Activated CD4-positive, alpha-beta T cell treated with anti-CD3 and anti-CD28 coated beads for 1 hour (primary cell): ENCODE results near the gene BCL7B.
"Not testable (repeated sequence)": the region's sequence is repeated elsewhere in the genome, so short reads cannot be mapped to it uniquely, and the experiment has no call there.

Source experiments
- DNase-seq: peaks from one replicate; pipeline ENCODE4 v3.0.0-alpha.2; 2020

Gene BCL7B

GRCh38 chr7:73532224-73532623 lies 25.3 kb downstream of the BCL7B start:
- DNase-seq, result no peak

DNA sequence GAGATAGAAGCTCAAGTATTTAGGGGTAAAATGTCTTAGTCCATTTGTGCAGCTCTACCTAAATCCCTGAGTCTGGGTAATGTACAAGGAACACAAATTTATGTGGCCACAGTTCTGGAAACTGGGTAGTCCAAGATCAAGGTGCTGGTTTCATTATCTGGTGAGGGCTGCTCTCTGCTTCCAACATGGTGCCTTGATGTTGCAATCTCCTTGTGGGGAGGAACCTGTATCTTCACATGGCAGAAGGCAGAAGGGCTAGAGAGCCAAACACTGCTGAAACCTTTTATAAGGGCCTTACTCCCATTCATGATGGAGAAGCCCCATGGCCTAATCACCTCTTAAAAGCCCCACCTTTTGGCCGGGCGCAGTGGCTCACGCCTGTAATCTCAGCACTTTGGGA lies 26.7 kb downstream of the BCL7B start:
- DNase-seq, result no peak

DNA sequence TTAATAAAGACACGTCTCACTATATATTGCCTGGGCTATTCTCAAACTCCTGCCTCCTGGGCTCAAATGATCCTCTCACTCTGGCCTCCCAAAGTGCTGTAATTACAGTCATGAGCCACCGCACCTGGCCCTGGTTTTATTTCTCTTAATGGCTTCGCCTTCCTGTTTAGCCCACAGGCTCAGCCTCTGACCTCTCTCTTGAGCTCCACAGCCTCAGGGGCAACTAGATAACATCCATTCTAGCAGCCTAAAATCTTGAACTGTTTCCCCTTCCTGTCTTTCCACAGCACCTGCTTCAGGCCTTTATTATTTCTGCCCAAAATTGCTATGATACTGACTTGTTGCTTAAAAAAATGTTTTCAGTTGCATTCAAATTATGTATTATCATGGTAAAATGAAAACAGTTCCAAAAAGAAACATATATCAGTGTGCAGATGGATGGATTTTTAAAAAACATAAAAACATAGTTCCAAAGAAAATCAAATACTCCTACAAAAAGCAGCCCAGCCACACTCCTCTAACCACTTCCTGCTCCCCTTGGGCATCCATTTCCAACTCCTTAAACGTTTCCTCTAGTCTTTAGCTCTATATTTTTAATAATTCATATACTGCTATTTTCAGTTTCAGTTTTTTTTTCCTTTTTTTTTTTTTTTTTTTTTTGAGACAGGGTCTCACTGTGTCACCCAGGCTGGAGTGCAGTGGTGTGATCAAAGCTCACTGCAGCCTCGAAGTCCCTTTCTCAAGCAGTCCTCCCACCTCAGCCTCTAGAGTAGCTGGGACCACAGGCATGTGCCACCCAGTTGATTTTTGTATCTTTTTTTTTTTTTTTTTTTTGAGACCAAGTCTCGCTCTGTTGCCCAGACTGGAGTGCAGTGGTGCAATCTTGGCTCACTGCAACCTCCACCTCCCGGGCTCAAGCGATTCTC lies 30.3 kb downstream of the BCL7B start:
- DNase-seq, result no peak

DNA sequence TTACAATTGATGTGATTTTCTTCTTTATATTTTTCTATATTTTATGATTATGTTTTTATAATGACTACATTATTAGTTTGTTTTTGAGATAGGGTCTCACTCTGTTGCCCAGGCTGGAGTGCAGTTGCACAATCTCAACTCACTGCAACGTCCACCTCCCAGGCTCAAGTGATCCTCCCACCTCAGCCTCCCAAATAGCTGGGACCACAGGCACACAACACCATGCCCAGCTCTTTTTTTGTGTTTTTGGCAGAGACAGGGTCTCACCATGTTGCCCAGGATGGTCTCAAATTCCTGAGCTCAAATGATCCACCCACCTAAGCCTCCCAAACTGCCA lies 31.4 kb downstream of the BCL7B start:
- not testable (repeated sequence) for DNase-seq

GRCh38 chr7:73522105-73522872 lies 35.2 kb downstream of the BCL7B start, which contains the start of gene BAZ1B:
Gene BAZ1B (minus strand): TSS chr7:73522293. CDS start chr7:73521933, 360 bp downstream.
- peak; percentile 93 for DNase-seq

DNA sequence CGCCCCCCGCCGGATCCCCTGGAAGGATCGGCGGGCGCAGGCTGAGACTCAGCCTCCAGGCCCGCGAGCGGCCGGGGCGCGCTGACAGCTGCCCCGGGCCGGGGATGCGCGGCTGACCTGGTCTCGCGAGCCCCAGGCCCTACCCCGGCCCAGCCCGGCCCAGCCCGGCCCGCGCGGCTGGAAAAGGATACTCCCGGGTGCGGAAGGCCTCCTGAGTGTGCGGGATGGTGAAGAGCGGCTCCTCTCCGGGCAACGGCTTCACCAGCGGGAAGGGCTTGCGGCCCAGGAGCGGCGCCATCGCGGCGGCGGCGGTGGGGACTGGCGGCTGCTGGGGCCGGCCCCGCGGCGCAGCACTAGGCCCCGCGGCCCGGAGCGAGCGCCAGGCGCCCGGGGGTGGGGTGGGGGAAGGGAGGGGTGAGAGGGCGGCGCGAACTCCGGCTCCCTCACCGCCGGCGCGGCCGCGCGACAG lies 35.8 kb downstream of the BCL7B start:
- no peak for DNase-seq

DNA sequence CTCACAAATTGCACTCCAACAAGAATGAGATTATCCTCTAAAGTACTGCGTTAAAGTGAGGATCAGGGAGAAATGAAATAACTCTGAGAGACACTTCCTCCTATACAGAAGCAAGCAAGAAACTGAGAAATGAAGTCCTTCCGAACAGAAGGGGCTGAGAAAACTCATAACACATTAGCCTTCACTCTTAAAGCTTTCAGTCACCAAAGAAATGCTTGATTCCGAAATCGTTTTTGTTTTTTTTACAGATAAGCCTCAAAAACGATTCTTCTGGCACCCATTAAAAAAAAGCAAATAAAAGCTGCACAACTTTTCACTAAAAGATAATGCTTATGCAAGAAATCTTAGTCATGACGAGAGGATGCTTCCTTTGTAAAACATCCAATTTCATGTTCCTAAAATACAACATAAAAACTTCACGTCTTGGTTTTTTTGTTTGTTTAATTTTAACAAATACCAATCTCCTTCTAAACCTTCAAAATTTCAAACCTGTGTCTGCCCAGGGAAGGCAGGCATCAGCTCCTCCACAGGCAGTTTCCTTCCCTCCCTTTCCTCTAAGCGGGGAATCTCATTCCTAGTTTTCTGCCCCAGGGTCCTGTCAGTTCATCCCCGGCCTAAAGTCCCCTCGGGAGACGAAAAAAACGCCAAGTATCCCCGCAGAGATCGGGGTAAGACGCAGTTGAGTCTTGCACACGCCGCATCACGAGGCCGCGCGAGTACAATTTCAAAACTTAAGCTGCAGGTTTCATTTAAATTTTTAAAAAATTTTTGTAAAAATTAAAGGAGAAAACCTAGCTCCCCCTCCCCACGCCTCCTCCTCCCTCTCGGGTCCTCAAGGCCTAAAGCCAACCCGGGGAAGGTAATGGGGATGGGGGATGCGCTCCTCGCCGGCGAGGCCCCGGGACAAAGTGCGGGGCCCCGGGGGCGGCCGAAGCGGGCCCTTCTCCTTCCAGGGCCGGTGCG lies 36.5 kb downstream of the BCL7B start:
- no peak for DNase-seq

GRCh38 chr7:73519867-73520672 lies 37.4 kb downstream of the BCL7B start:
- DNase-seq, result no peak

GRCh38 chr7:73518470-73518869 lies 39.0 kb downstream of the BCL7B start:
- no peak for DNase-seq

- no peak for DNase-seq
Observed at GRCh38 chr7:73517241-73517995, 40.1 kb downstream of the BCL7B start.

DNA sequence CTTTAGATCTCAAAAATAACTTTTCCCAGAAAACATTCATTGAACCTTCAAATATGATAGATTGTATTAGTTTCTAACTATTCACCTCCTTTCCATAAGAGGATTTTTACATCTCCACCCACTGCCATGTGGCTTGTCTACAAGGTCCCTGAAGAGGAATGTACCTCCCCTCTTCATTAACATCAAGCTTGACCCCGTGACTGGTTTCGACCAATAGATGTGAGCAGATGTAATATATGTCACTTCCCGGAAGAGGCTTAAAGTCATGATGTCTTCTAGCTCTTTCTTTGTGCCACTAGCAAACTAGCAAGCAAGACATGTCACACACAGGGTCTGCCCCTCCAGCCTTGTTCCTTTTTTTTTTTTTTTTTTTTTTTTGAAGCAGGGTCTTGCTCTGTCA lies 42.3 kb downstream of the BCL7B start:
- no peak for DNase-seq

- no peak for DNase-seq
Observed at GRCh38 chr7:73512018-73512780, 45.3 kb downstream of the BCL7B start.

DNA sequence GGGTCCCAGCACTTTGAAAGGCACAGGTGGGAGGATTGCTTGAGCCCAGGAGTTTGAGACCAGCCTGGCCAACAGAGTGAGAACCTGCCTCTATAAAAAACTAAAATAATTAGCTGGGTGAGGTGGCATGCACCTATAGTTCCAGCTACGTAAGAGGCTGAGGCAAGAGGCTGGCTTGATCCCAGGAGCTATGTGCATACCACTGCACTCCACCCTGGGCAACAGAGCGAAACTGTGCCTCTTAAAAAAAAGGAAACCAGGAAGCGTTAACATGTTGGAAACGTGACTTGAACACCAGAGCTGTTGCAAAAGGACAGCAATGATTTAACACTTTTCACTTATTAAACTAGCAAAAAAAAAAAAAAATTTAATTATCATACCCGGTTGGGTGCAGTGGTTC lies 48.0 kb downstream of the BCL7B start:
- no peak for DNase-seq

DNA sequence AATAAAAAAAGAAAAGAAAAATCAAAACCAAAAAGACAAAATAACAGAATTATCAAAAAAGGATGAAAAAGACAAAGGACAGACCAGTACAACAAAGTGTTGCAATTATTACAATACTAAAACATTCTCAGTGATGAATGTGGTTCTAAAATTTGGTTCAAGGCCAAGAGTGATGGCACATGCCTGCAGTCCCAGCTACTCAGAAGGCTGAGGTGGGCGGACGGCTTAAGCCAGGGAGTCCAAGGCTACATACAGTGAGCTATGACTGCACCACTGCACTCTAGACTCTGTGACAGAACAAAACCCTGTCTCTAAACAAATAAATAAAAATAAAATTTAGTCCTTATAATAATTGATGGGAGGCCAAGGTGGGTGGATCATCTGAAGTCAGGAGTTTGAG lies 49.9 kb downstream of the BCL7B start:
- no peak for DNase-seq

GRCh38 chr7:73504920-73505319 lies 52.6 kb downstream of the BCL7B start:
- no peak for DNase-seq

GRCh38 chr7:73504017-73504416 lies 53.5 kb downstream of the BCL7B start:
- DNase-seq, result no peak

DNA sequence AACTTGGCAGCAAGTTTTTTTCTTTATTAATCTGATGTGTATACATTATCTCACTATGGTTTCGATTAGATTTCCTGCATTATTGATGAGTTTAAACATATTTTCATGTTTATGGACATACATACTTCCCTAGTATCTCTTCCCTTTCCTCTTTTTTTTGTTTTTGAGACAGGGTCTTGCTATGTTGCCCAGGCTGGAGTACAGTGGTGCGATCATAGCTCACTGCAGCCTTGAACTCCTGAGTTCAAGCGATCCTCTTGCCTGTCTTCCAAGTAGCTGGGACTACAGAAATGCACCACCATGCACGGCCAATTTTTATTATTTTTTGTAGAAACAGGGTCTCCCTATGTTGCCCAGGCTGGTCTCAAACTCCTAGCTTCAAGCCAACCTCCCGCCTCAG lies 54.3 kb downstream of the BCL7B start:
- no peak for DNase-seq

DNA sequence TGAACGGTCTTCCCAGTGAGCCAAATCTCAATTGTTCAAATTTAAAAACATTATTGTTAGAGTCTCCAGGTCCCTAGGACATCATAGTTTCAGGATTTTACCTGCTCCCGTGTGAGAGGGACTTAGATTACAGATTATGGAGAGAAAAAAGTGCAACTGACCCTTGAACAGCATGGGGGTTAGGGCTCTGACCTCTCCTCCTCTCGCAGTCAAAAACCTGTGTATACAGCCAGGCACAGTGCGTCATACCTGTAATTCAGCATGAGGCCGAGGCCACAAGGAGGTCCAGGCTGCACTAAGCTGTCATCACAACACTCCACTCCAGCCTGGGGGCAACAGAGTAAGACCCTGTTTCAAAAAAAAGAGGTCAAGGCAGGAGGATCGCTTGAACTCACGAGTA lies 60.9 kb downstream of the BCL7B start:
- no peak for DNase-seq

DNA sequence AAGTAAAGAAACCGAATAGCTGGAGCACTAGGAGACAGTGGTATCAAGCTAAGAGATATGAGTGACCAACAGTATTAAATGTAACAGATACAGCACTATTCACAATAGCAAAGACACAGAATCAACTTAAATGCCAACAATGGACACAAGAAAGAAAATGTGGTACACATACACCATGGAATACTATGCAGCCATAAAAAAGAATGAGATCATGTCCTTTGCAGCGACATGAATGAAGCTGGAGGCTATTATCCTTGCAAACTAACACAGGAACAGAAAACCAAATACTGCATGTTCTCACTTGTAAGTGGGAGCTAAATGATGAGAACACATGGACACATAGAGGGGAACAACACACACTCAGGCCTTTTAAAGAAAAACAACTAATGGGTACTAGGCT lies 62.0 kb downstream of the BCL7B start:
- not testable (repeated sequence) for DNase-seq

- no peak for DNase-seq
Observed at GRCh38 chr7:73489976-73490375, 67.5 kb downstream of the BCL7B start.
